ENCODE data around the gene LNPEP. TPM values are rescaled to one million over a fixed set of nuclear protein-coding genes. Genes with fewer than 3 reads are reported as not detected.

The LNPEP gene
- total RNA-seq, 2 experiments from 2014 or later, result 79.1 to 116 TPM

DNA sequence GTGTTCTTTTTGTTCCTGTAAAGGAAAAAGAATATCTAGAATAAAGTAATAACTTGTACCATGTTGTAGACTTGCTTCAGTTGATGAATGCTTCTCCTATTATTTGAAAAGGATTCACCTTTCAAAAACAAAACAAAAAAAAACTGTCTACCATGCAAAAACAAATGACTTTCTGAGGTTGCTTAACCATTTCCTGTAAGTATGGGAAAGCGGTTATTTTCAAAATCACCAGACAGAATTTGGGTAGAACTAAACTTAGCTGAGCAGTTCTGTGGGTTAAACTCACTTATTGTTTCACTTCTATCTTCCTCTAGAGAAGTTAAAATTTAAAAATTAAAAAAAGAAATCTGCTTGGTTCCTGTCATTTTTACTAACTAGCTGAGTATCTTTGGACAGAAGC is 25.2 kb downstream of the LNPEP start:
- peaks cover 100% of the 10 kb centered on the region for H3K79me2 ChIP-seq (ENCODE audit: insufficient read depth, low read depth, low read length)

GRCh38 chr5:96962540-96962991 is 26.7 kb downstream of the LNPEP start:
- H4K20me1 ChIP-seq (ENCODE audit: insufficient read depth, low read length), result no peaks in the 10 kb centered on the region
- H3K9me2 ChIP-seq (ENCODE audit: insufficient read depth, low read length), result no peaks in the 10 kb centered on the region
- H3K9me3 ChIP-seq (ENCODE audit: low read length), result peaks cover 7% of the 10 kb centered on the region; the same call in 1 of the 2 replicates
- peak overlapping the region; percentile 33; the same call in 1 of the 2 replicates for H2AFZ ChIP-seq (ENCODE audit: low read length)
- BruUV-seq (replicated peaks), result no TSS peak
- peak overlapping the region; percentile 82 for H3K4me3 ChIP-seq (ENCODE audit: low read depth, low read length, poor library complexity, severe bottlenecking)
- intact Hi-C loops (cut with micrococcal nuclease; ENCODE audit: unreplicated experiment), result loop anchor here (2.0 kb wide), 1 partner anchor 92 kb away; no protein-coding TSS in a partner anchor
- peak; percentile 52 for DNase-seq (ENCODE audit: low spot score)
- peaks cover 100% of the 10 kb centered on the region for H3K79me2 ChIP-seq (ENCODE audit: insufficient read depth, low read depth, low read length)
- peak overlapping the region; percentile 98 for H3K27ac ChIP-seq (ENCODE audit: low read depth, low read length, poor library complexity, severe bottlenecking)
- ChIA-PET CTCF (ENCODE audit: unreplicated experiment) (interaction anchor here (1.0 to 2.0 kb wide), 3 partner anchors 9 to 93 kb away, joined by 3 to 5 read pairs (median 5); no protein-coding TSS in a partner anchor), POLR2A (interaction anchor here (0.5 to 7.1 kb wide), 21 partner anchors 10 to 301 kb away, joined by 3 to 53 read pairs (median 5); partner anchors contain the start of genes CAST, ERAP1, ERAP2 and LNPEP)
- H3K4me1 ChIP-seq (ENCODE audit: insufficient read depth, low read length, poor library complexity, severe bottlenecking), result peaks cover 45% of the 10 kb centered on the region
- TF ChIP-seq CTCF (conservative IDR thresholded peaks at IDR 0.05; ENCODE audit: low read length) (no peak), EZH2phosphoT487 (IDR thresholded peaks at IDR 0.05; ENCODE audit: borderline replicate concordance, low read depth, low read length) (no peak)
- H3K36me3 ChIP-seq (ENCODE audit: insufficient read depth, low read length), result peaks cover 43% of the 10 kb centered on the region
- H3K4me2 ChIP-seq (ENCODE audit: low read length), result peak overlapping the region; percentile 96

More for the DNA sequence above, 25.2 kb downstream of the LNPEP start:
- H3K4me1 ChIP-seq (ENCODE audit: insufficient read depth, low read length, poor library complexity, severe bottlenecking), result peaks cover 55% of the 10 kb centered on the region
- peak overlapping the region; percentile 96 for H3K4me2 ChIP-seq (ENCODE audit: low read length)
- H3K36me3 ChIP-seq (ENCODE audit: insufficient read depth, low read length), result peaks cover 28% of the 10 kb centered on the region
- H3K9me2 ChIP-seq (ENCODE audit: insufficient read depth, low read length), result no peaks in the 10 kb centered on the region
- H3K9me3 ChIP-seq (ENCODE audit: low read length), result peaks cover 3% of the 10 kb centered on the region; the same call in 1 of the 2 replicates
- peak; percentile 80 for DNase-seq (ENCODE audit: low spot score)
- intact Hi-C loops (cut with micrococcal nuclease; ENCODE audit: unreplicated experiment), result no loop called here
- POLR2A ChIA-PET, result interaction anchor here (0.6 to 7.1 kb wide), 24 partner anchors 8 to 201 kb away, joined by 3 to 53 read pairs (median 5); partner anchors contain the start of genes ERAP2 and LNPEP
- no TSS peak for BruUV-seq (replicated peaks)
- H3K4me3 ChIP-seq (ENCODE audit: low read depth, low read length, poor library complexity, severe bottlenecking), result peak overlapping the region; percentile 82
- TF ChIP-seq EZH2phosphoT487 (IDR thresholded peaks at IDR 0.05; ENCODE audit: borderline replicate concordance, low read depth, low read length), result no peak
- no peak for TF ChIP-seq CTCF (conservative IDR thresholded peaks at IDR 0.05; ENCODE audit: low read length)
- no peaks in the 10 kb centered on the region for H4K20me1 ChIP-seq (ENCODE audit: insufficient read depth, low read length)
- CTCF ChIA-PET (ENCODE audit: unreplicated experiment), result no interaction called here
- no peak overlapping the region for H2AFZ ChIP-seq (ENCODE audit: low read length)
- peak overlapping the region; percentile 98 for H3K27ac ChIP-seq (ENCODE audit: low read depth, low read length, poor library complexity, severe bottlenecking)

- Histone ChIP-seq H3K4me2 (ENCODE audit: low read length) (peak overlapping the region; percentile 96), H3K4me3 (ENCODE audit: low read depth, low read length, poor library complexity, severe bottlenecking) (peak overlapping the region; percentile 82), H2AFZ (ENCODE audit: low read length) (peak overlapping the region; percentile 33; the same call in 1 of the 2 replicates), H3K4me1 (ENCODE audit: insufficient read depth, low read length, poor library complexity, severe bottlenecking) (peaks cover 48% of the 10 kb centered on the region), H3K9me3 (ENCODE audit: low read length) (peaks cover 7% of the 10 kb centered on the region; the same call in 1 of the 2 replicates), H3K79me2 (ENCODE audit: insufficient read depth, low read depth, low read length) (peaks cover 100% of the 10 kb centered on the region), H3K9me2 (ENCODE audit: insufficient read depth, low read length) (no peaks in the 10 kb centered on the region), H3K36me3 (ENCODE audit: insufficient read depth, low read length) (peaks cover 47% of the 10 kb centered on the region), H3K27ac (ENCODE audit: low read depth, low read length, poor library complexity, severe bottlenecking) (peak overlapping the region; percentile 98), H4K20me1 (ENCODE audit: insufficient read depth, low read length) (0 out of 2 replicates have a peak, but pooled peaks cover 4% of the 10 kb centered on the region)
- peak; percentile 75 for DNase-seq (ENCODE audit: low spot score)
- no TSS peak for BruUV-seq (replicated peaks)
- TF ChIP-seq EZH2phosphoT487 (IDR thresholded peaks at IDR 0.05; ENCODE audit: borderline replicate concordance, low read depth, low read length), result no peak
- no peak for TF ChIP-seq CTCF (conservative IDR thresholded peaks at IDR 0.05; ENCODE audit: low read length)
- intact Hi-C loops (cut with micrococcal nuclease; ENCODE audit: unreplicated experiment), result loop anchor here (2.0 kb wide), 1 partner anchor 92 kb away; no protein-coding TSS in a partner anchor
- POLR2A ChIA-PET, result interaction anchor here (0.6 to 7.1 kb wide), 18 partner anchors 9 to 302 kb away, joined by 3 to 53 read pairs (median 5); partner anchors contain the start of genes CAST, ERAP1, ERAP2 and LNPEP
- CTCF ChIA-PET (ENCODE audit: unreplicated experiment), result interaction anchor here (1.0 to 2.0 kb wide), 3 partner anchors 9 to 94 kb away, joined by 3 to 5 read pairs (median 5); no protein-coding TSS in a partner anchor
Measured at GRCh38 chr5:96963267-96963666, 27.4 kb downstream of the LNPEP start.

Measured in OCI-LY7 (cell line).